ENCODE measurements around the gene PAX8.

PAX8 gene

DNA sequence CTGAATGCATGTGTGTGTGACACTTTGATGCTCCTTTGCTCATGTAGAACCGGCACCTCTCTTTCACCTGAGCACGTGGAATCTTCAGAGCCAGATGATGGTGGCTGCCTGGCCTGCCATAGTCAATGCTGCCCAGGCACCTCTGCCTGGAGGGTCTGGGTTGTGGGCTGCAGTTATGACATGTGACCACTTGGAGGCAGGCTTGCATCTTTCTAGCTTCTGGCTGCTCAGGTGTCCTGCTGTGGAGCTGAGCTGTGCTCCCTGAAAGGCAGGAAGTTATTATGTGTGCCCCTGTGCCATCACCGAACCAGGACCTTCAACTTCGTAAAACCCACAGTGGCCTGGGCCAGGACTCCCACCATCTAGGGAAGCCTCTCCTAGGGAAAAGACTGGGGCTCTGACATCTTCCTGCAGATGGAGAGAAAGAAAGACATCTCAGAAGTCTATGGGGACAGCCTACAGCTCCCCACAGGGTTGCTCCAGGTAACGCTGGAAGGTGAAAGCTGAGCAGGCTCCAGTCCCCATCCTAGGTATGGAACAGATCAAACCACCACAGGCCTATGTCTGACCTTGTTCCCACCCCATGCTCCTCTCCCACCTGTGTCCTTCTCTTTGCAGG, 74.7 kb downstream of the PAX8 start:
- Histone ChIP-seq H3K4ac (ENCODE audit: low read depth, low read length) (no peak overlapping the region), H4K8ac (ENCODE audit: low read depth, low read length) (no peak overlapping the region), H2BK15ac (replicated peaks; ENCODE audit: low read depth) (no peak overlapping the region), H2BK120ac (ENCODE audit: low read depth, low read length) (no peak overlapping the region), H4K5ac (ENCODE audit: low read length) (no peak overlapping the region), H3K79me2 (ENCODE audit: control insufficient read depth, insufficient read depth, low read length) (no peaks in the 10 kb centered on the region), H3K9ac (ENCODE audit: low read length) (no peak overlapping the region), H3K79me1 (ENCODE audit: low read length) (no peaks in the 10 kb centered on the region), H3K27me3 (ENCODE audit: insufficient read depth, low read length, poor library complexity) (no peaks in the 10 kb centered on the region), H3K4me1 (ENCODE audit: control insufficient read depth, low read depth, low read length) (no peaks in the 10 kb centered on the region), H2AK5ac (ENCODE audit: low read length) (no peak overlapping the region), H3K36me3 (ENCODE audit: control insufficient read depth, insufficient read depth, low read length) (no peaks in the 10 kb centered on the region), H2BK5ac (ENCODE audit: low read length) (no peak overlapping the region), H3K4me3 (ENCODE audit: low read length) (no peak overlapping the region), H3K18ac (ENCODE audit: low read length) (no peak overlapping the region), H3K23ac (ENCODE audit: low read length) (no peak overlapping the region), H3K4me2 (ENCODE audit: low read length) (no peak overlapping the region), H3K27ac (ENCODE audit: low read depth, low read length) (no peak overlapping the region), H3K56ac (ENCODE audit: low read length) (peak overlapping the region; percentile 22)
- WGBS (ENCODE audit: extremely low coverage, insufficient coverage, low lambda C conversion rate), result no CpG with 5 or more reads among the region's 5 CpGs
- peak; percentile 90 for DNase-seq

DNA sequence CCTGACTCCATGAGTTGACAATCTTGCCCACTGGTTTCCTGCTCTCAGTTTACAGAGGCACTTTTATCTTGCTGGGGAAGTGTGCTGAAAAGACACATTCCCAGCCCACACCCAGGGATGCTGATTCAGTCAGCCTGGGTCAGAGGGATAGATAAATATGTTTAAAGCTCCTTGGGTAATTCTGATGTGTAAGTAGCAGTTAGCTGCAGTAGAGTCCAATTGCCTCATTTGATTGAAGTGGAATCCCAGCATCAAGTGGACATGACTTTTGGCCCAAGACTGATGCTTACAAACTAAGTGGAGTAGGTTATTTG, 75.5 kb downstream of the PAX8 start:
- Histone ChIP-seq H3K27me3 (ENCODE audit: insufficient read depth, low read length, poor library complexity) (no peaks in the 10 kb centered on the region), H3K27ac (ENCODE audit: low read depth, low read length) (no peak overlapping the region), H4K8ac (ENCODE audit: low read depth, low read length) (no peak overlapping the region), H3K79me1 (ENCODE audit: low read length) (no peaks in the 10 kb centered on the region), H4K5ac (ENCODE audit: low read length) (no peak overlapping the region), H2AK5ac (ENCODE audit: low read length) (no peak overlapping the region), H3K4me3 (ENCODE audit: low read length) (no peak overlapping the region), H3K79me2 (ENCODE audit: control insufficient read depth, insufficient read depth, low read length) (no peaks in the 10 kb centered on the region), H3K4me2 (ENCODE audit: low read length) (no peak overlapping the region), H3K56ac (ENCODE audit: low read length) (no peak overlapping the region), H3K36me3 (ENCODE audit: control insufficient read depth, insufficient read depth, low read length) (no peaks in the 10 kb centered on the region), H3K9ac (ENCODE audit: low read length) (no peak overlapping the region), H3K18ac (ENCODE audit: low read length) (no peak overlapping the region), H3K4ac (ENCODE audit: low read depth, low read length) (no peak overlapping the region), H2BK15ac (replicated peaks; ENCODE audit: low read depth) (no peak overlapping the region), H2BK5ac (ENCODE audit: low read length) (no peak overlapping the region), H3K4me1 (ENCODE audit: control insufficient read depth, low read depth, low read length) (no peaks in the 10 kb centered on the region), H2BK120ac (ENCODE audit: low read depth, low read length) (no peak overlapping the region), H3K23ac (ENCODE audit: low read length) (no peak overlapping the region)
- DNase-seq, result no peak

GRCh38 chr2:113202305-113203216, 76.2 kb downstream of the PAX8 start:
- Histone ChIP-seq H2BK15ac (replicated peaks; ENCODE audit: low read depth) (no peak overlapping the region), H4K8ac (ENCODE audit: low read depth, low read length) (no peak overlapping the region), H3K27me3 (ENCODE audit: insufficient read depth, low read length, poor library complexity) (no peaks in the 10 kb centered on the region), H3K4me3 (ENCODE audit: low read length) (no peak overlapping the region), H2BK120ac (ENCODE audit: low read depth, low read length) (no peak overlapping the region), H3K36me3 (ENCODE audit: control insufficient read depth, insufficient read depth, low read length) (no peaks in the 10 kb centered on the region), H3K79me1 (ENCODE audit: low read length) (no peaks in the 10 kb centered on the region), H3K23ac (ENCODE audit: low read length) (no peak overlapping the region), H3K18ac (ENCODE audit: low read length) (no peak overlapping the region), H3K56ac (ENCODE audit: low read length) (no peak overlapping the region), H3K79me2 (ENCODE audit: control insufficient read depth, insufficient read depth, low read length) (no peaks in the 10 kb centered on the region), H4K5ac (ENCODE audit: low read length) (no peak overlapping the region), H3K27ac (ENCODE audit: low read depth, low read length) (no peak overlapping the region), H3K4ac (ENCODE audit: low read depth, low read length) (no peak overlapping the region), H3K9ac (ENCODE audit: low read length) (no peak overlapping the region), H3K4me1 (ENCODE audit: control insufficient read depth, low read depth, low read length) (no peaks in the 10 kb centered on the region), H2AK5ac (ENCODE audit: low read length) (no peak overlapping the region), H3K4me2 (ENCODE audit: low read length) (no peak overlapping the region), H2BK5ac (ENCODE audit: low read length) (no peak overlapping the region)
- DNase-seq, result no peak
- WGBS (ENCODE audit: extremely low coverage, insufficient coverage, low lambda C conversion rate), result no CpG with 5 or more reads among the region's 13 CpGs

DNA sequence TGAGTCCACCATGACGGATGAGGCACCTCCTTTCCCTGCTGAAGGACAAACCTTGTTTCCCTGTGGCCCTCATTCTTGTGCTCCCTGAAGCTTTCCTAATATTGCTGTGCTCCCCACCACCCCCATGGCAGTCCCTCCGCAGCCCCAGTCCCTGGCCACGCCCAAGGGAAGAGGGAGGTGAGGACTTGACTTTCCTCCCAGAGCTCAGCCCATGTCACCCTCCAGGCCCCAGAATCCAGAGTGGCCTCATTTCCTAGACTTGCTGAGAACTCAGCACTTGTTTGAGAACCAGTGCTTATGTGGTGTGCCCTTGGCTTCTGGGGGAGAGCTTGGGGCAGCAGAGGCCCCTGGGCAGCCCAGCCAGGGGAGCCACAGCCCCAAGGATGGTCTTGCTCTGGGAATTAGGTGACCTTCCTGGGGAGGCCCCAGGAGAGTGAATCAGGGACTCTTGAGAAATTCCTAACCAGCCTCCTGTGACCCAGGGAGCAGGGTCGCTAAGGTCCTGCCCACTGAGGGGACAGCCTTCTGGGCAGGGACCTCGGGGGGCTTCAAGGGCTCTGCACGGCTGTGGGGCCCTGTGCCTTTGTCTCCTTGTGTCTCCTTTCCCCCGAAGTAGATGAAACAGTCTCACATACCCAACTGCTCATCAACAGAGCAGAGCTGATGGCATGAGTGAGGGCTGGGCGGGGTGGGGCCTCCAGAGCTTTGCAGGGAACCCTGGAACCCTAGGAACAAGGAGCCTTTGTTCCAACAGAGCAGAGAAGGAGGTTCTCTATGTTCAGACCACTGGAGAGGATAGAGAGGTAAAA, 77.0 kb downstream of the PAX8 start:
- Histone ChIP-seq H3K79me2 (ENCODE audit: control insufficient read depth, insufficient read depth, low read length) (no peaks in the 10 kb centered on the region), H4K8ac (ENCODE audit: low read depth, low read length) (no peak overlapping the region), H2BK120ac (ENCODE audit: low read depth, low read length) (no peak overlapping the region), H3K4me3 (ENCODE audit: low read length) (no peak overlapping the region), H3K4me1 (ENCODE audit: control insufficient read depth, low read depth, low read length) (no peaks in the 10 kb centered on the region), H3K4ac (ENCODE audit: low read depth, low read length) (no peak overlapping the region), H4K5ac (ENCODE audit: low read length) (no peak overlapping the region), H2BK5ac (ENCODE audit: low read length) (no peak overlapping the region), H3K36me3 (ENCODE audit: control insufficient read depth, insufficient read depth, low read length) (no peaks in the 10 kb centered on the region), H3K18ac (ENCODE audit: low read length) (no peak overlapping the region), H3K4me2 (ENCODE audit: low read length) (no peak overlapping the region), H3K23ac (ENCODE audit: low read length) (no peak overlapping the region), H3K56ac (ENCODE audit: low read length) (no peak overlapping the region), H3K27me3 (ENCODE audit: insufficient read depth, low read length, poor library complexity) (no peaks in the 10 kb centered on the region), H2BK15ac (replicated peaks; ENCODE audit: low read depth) (no peak overlapping the region), H2AK5ac (ENCODE audit: low read length) (no peak overlapping the region), H3K9ac (ENCODE audit: low read length) (no peak overlapping the region), H3K27ac (ENCODE audit: low read depth, low read length) (no peak overlapping the region), H3K79me1 (ENCODE audit: low read length) (no peaks in the 10 kb centered on the region)
- no peak for DNase-seq
- WGBS (ENCODE audit: extremely low coverage, insufficient coverage, low lambda C conversion rate), result no CpG with 5 or more reads among the region's 8 CpGs

GRCh38 chr2:113200736-113201490, 77.8 kb downstream of the PAX8 start:
- Histone ChIP-seq H3K56ac (ENCODE audit: low read length) (no peak overlapping the region), H3K9ac (ENCODE audit: low read length) (no peak overlapping the region), H3K4me1 (ENCODE audit: control insufficient read depth, low read depth, low read length) (no peaks in the 10 kb centered on the region), H4K8ac (ENCODE audit: low read depth, low read length) (no peak overlapping the region), H2AK5ac (ENCODE audit: low read length) (no peak overlapping the region), H2BK120ac (ENCODE audit: low read depth, low read length) (no peak overlapping the region), H3K4me2 (ENCODE audit: low read length) (no peak overlapping the region), H3K4ac (ENCODE audit: low read depth, low read length) (no peak overlapping the region), H3K36me3 (ENCODE audit: control insufficient read depth, insufficient read depth, low read length) (no peaks in the 10 kb centered on the region), H3K4me3 (ENCODE audit: low read length) (no peak overlapping the region), H3K23ac (ENCODE audit: low read length) (no peak overlapping the region), H3K79me2 (ENCODE audit: control insufficient read depth, insufficient read depth, low read length) (no peaks in the 10 kb centered on the region), H3K79me1 (ENCODE audit: low read length) (no peaks in the 10 kb centered on the region), H3K27me3 (ENCODE audit: insufficient read depth, low read length, poor library complexity) (no peaks in the 10 kb centered on the region), H2BK5ac (ENCODE audit: low read length) (no peak overlapping the region), H3K18ac (ENCODE audit: low read length) (no peak overlapping the region), H2BK15ac (replicated peaks; ENCODE audit: low read depth) (no peak overlapping the region), H4K5ac (ENCODE audit: low read length) (no peak overlapping the region), H3K27ac (ENCODE audit: low read depth, low read length) (no peak overlapping the region)
- no peak for DNase-seq
- WGBS (ENCODE audit: extremely low coverage, insufficient coverage, low lambda C conversion rate), result no CpG with 5 or more reads among the region's 17 CpGs

Data from mesendoderm (in vitro differentiated cells).